Measurements from ENCODE around the gene TSNAXIP1. TPM values are rescaled to one million over a fixed set of nuclear protein-coding genes. Genes with fewer than 3 reads are reported as not detected.

TSNAXIP1 gene
- total RNA-seq, 1 experiment from 2014 or later, result 0.52 TPM

GRCh38 chr16:67764158-67764667 is 42.5 kb upstream of the TSNAXIP1 start:
- no peak for DNase-seq
- Histone ChIP-seq H3K27me3 (ENCODE audit: low read length) (no peaks in the 10 kb centered on the region), H3K79me2 (ENCODE audit: low read length) (peaks cover 22% of the 10 kb centered on the region), H3K4me1 (ENCODE audit: low read length) (peaks cover 4% of the 10 kb centered on the region), H3K9me2 (replicated peaks; ENCODE audit: insufficient read depth, low read length) (no peaks in the 10 kb centered on the region), H3K4me3 (ENCODE audit: low read length) (no peak overlapping the region), H3K9me3 (ENCODE audit: low read length) (no peaks in the 10 kb centered on the region), H2AFZ (ENCODE audit: low read length) (no peak overlapping the region), H4K20me1 (ENCODE audit: insufficient read depth, low read depth, low read length) (no peaks in the 10 kb centered on the region), H3K4me2 (ENCODE audit: low read depth, low read length, poor library complexity, severe bottlenecking) (no peak overlapping the region), H3K36me3 (ENCODE audit: insufficient read depth, low read length) (no peaks in the 10 kb centered on the region), H3K27ac (ENCODE audit: low read length) (no peak overlapping the region), H3K9ac (ENCODE audit: low read length) (no peak overlapping the region)

GRCh38 chr16:67766291-67766690 is 40.4 kb upstream of the TSNAXIP1 start:
- H3K36me3 ChIP-seq (ENCODE audit: insufficient read depth, low read length), result no peaks in the 10 kb centered on the region
- H3K9me3 ChIP-seq (ENCODE audit: low read length), result no peaks in the 10 kb centered on the region
- no peak overlapping the region for H3K27ac ChIP-seq (ENCODE audit: low read length)
- no peaks in the 10 kb centered on the region for H3K4me1 ChIP-seq (ENCODE audit: low read length)
- no peak for DNase-seq
- no peaks in the 10 kb centered on the region for H3K9me2 ChIP-seq (replicated peaks; ENCODE audit: insufficient read depth, low read length)
- H3K4me3 ChIP-seq (ENCODE audit: low read length), result no peak overlapping the region
- H3K9ac ChIP-seq (ENCODE audit: low read length), result no peak overlapping the region
- H3K79me2 ChIP-seq (ENCODE audit: low read length), result peaks cover 19% of the 10 kb centered on the region
- no peaks in the 10 kb centered on the region for H4K20me1 ChIP-seq (ENCODE audit: insufficient read depth, low read depth, low read length)
- no peak overlapping the region for H3K4me2 ChIP-seq (ENCODE audit: low read depth, low read length, poor library complexity, severe bottlenecking)
- H3K27me3 ChIP-seq (ENCODE audit: low read length), result no peaks in the 10 kb centered on the region
- H2AFZ ChIP-seq (ENCODE audit: low read length), result no peak overlapping the region

- H2AFZ ChIP-seq (ENCODE audit: low read length), result no peak overlapping the region
- H3K27me3 ChIP-seq (ENCODE audit: low read length), result no peaks in the 10 kb centered on the region
- H3K36me3 ChIP-seq (ENCODE audit: insufficient read depth, low read length), result peaks cover 6% of the 10 kb centered on the region; the same call in 1 of the 2 replicates
- H3K79me2 ChIP-seq (ENCODE audit: low read length), result peaks cover 23% of the 10 kb centered on the region; the same call in 1 of the 2 replicates
- no peaks in the 10 kb centered on the region for H4K20me1 ChIP-seq (ENCODE audit: insufficient read depth, low read depth, low read length)
- DNase-seq, result no peak
- H3K27ac ChIP-seq (ENCODE audit: low read length), result no peak overlapping the region
- no peaks in the 10 kb centered on the region for H3K4me1 ChIP-seq (ENCODE audit: low read length)
- H3K4me3 ChIP-seq (ENCODE audit: low read length), result no peak overlapping the region
- H3K4me2 ChIP-seq (ENCODE audit: low read depth, low read length, poor library complexity, severe bottlenecking), result no peak overlapping the region
- H3K9me2 ChIP-seq (replicated peaks; ENCODE audit: insufficient read depth, low read length), result no peaks in the 10 kb centered on the region
- H3K9ac ChIP-seq (ENCODE audit: low read length), result no peak overlapping the region
- no peaks in the 10 kb centered on the region for H3K9me3 ChIP-seq (ENCODE audit: low read length)
Observed at GRCh38 chr16:67767953-67768352, 38.7 kb upstream of the TSNAXIP1 start.

- H2AFZ ChIP-seq (ENCODE audit: low read length), result no peak overlapping the region
- H3K36me3 ChIP-seq (ENCODE audit: insufficient read depth, low read length), result peaks cover 6% of the 10 kb centered on the region; the same call in 1 of the 2 replicates
- no peak overlapping the region for H3K4me2 ChIP-seq (ENCODE audit: low read depth, low read length, poor library complexity, severe bottlenecking)
- no peak overlapping the region for H3K9ac ChIP-seq (ENCODE audit: low read length)
- H3K4me3 ChIP-seq (ENCODE audit: low read length), result no peak overlapping the region
- H3K79me2 ChIP-seq (ENCODE audit: low read length), result peaks cover 35% of the 10 kb centered on the region
- H3K9me3 ChIP-seq (ENCODE audit: low read length), result no peaks in the 10 kb centered on the region
- H4K20me1 ChIP-seq (ENCODE audit: insufficient read depth, low read depth, low read length), result no peaks in the 10 kb centered on the region
- no peaks in the 10 kb centered on the region for H3K4me1 ChIP-seq (ENCODE audit: low read length)
- H3K27me3 ChIP-seq (ENCODE audit: low read length), result no peaks in the 10 kb centered on the region
- H3K9me2 ChIP-seq (replicated peaks; ENCODE audit: insufficient read depth, low read length), result no peaks in the 10 kb centered on the region
- no peak for DNase-seq
- H3K27ac ChIP-seq (ENCODE audit: low read length), result no peak overlapping the region
Observed at GRCh38 chr16:67770346-67770991, 36.2 kb upstream of the TSNAXIP1 start.

- DNase-seq, result no peak
- Histone ChIP-seq H3K79me2 (ENCODE audit: low read length) (peaks cover 40% of the 10 kb centered on the region), H3K9me2 (replicated peaks; ENCODE audit: insufficient read depth, low read length) (no peaks in the 10 kb centered on the region), H3K4me1 (ENCODE audit: low read length) (no peaks in the 10 kb centered on the region), H3K9me3 (ENCODE audit: low read length) (no peaks in the 10 kb centered on the region), H3K27ac (ENCODE audit: low read length) (no peak overlapping the region), H3K27me3 (ENCODE audit: low read length) (no peaks in the 10 kb centered on the region), H3K36me3 (ENCODE audit: insufficient read depth, low read length) (peaks cover 6% of the 10 kb centered on the region; the same call in 1 of the 2 replicates), H3K9ac (ENCODE audit: low read length) (no peak overlapping the region), H4K20me1 (ENCODE audit: insufficient read depth, low read depth, low read length) (no peaks in the 10 kb centered on the region), H2AFZ (ENCODE audit: low read length) (no peak overlapping the region), H3K4me2 (ENCODE audit: low read depth, low read length, poor library complexity, severe bottlenecking) (no peak overlapping the region), H3K4me3 (ENCODE audit: low read length) (no peak overlapping the region)
Observed at GRCh38 chr16:67773099-67773498, 33.6 kb upstream of the TSNAXIP1 start.

- Histone ChIP-seq H3K79me2 (ENCODE audit: low read length) (peaks cover 46% of the 10 kb centered on the region), H3K9me3 (ENCODE audit: low read length) (no peaks in the 10 kb centered on the region), H3K9me2 (replicated peaks; ENCODE audit: insufficient read depth, low read length) (no peaks in the 10 kb centered on the region), H3K9ac (ENCODE audit: low read length) (no peak overlapping the region), H4K20me1 (ENCODE audit: insufficient read depth, low read depth, low read length) (no peaks in the 10 kb centered on the region), H2AFZ (ENCODE audit: low read length) (no peak overlapping the region), H3K27me3 (ENCODE audit: low read length) (no peaks in the 10 kb centered on the region), H3K4me1 (ENCODE audit: low read length) (no peaks in the 10 kb centered on the region), H3K4me2 (ENCODE audit: low read depth, low read length, poor library complexity, severe bottlenecking) (no peak overlapping the region), H3K36me3 (ENCODE audit: insufficient read depth, low read length) (peaks cover 6% of the 10 kb centered on the region; the same call in 1 of the 2 replicates), H3K4me3 (ENCODE audit: low read length) (no peak overlapping the region), H3K27ac (ENCODE audit: low read length) (no peak overlapping the region)
- no peak for DNase-seq
Observed at GRCh38 chr16:67773569-67774456, 32.9 kb upstream of the TSNAXIP1 start.

GRCh38 chr16:67774457-67774853 is 32.2 kb upstream of the TSNAXIP1 start:
- Histone ChIP-seq H3K4me3 (ENCODE audit: low read length) (no peak overlapping the region), H3K79me2 (ENCODE audit: low read length) (peaks cover 46% of the 10 kb centered on the region)

GRCh38 chr16:67775273-67775672 is 31.4 kb upstream of the TSNAXIP1 start:
- no peaks in the 10 kb centered on the region for H3K27me3 ChIP-seq (ENCODE audit: low read length)
- peaks cover 47% of the 10 kb centered on the region for H3K79me2 ChIP-seq (ENCODE audit: low read length)
- no peak for DNase-seq
- H3K9me3 ChIP-seq (ENCODE audit: low read length), result no peaks in the 10 kb centered on the region
- no peaks in the 10 kb centered on the region for H4K20me1 ChIP-seq (ENCODE audit: insufficient read depth, low read depth, low read length)
- no peak overlapping the region for H3K4me2 ChIP-seq (ENCODE audit: low read depth, low read length, poor library complexity, severe bottlenecking)
- H2AFZ ChIP-seq (ENCODE audit: low read length), result no peak overlapping the region
- H3K9me2 ChIP-seq (replicated peaks; ENCODE audit: insufficient read depth, low read length), result no peaks in the 10 kb centered on the region
- no peak overlapping the region for H3K9ac ChIP-seq (ENCODE audit: low read length)
- H3K36me3 ChIP-seq (ENCODE audit: insufficient read depth, low read length), result peaks cover 6% of the 10 kb centered on the region; the same call in 1 of the 2 replicates
- no peak overlapping the region for H3K27ac ChIP-seq (ENCODE audit: low read length)
- H3K4me3 ChIP-seq (ENCODE audit: low read length), result no peak overlapping the region
- no peaks in the 10 kb centered on the region for H3K4me1 ChIP-seq (ENCODE audit: low read length)

More at GRCh38 chr16:67774457-67774853, 32.2 kb upstream of the TSNAXIP1 start:
- no peak overlapping the region for H3K4me2 ChIP-seq (ENCODE audit: low read depth, low read length, poor library complexity, severe bottlenecking)
- H4K20me1 ChIP-seq (ENCODE audit: insufficient read depth, low read depth, low read length), result no peaks in the 10 kb centered on the region
- H3K9me2 ChIP-seq (replicated peaks; ENCODE audit: insufficient read depth, low read length), result no peaks in the 10 kb centered on the region
- H3K9me3 ChIP-seq (ENCODE audit: low read length), result no peaks in the 10 kb centered on the region
- no peak overlapping the region for H3K27ac ChIP-seq (ENCODE audit: low read length)
- H3K36me3 ChIP-seq (ENCODE audit: insufficient read depth, low read length), result peaks cover 6% of the 10 kb centered on the region; the same call in 1 of the 2 replicates
- DNase-seq, result no peak
- H3K9ac ChIP-seq (ENCODE audit: low read length), result no peak overlapping the region
- H3K4me1 ChIP-seq (ENCODE audit: low read length), result no peaks in the 10 kb centered on the region
- no peak overlapping the region for H2AFZ ChIP-seq (ENCODE audit: low read length)
- no peaks in the 10 kb centered on the region for H3K27me3 ChIP-seq (ENCODE audit: low read length)
